SK-N-SH treated with all-trans-retinoic acid at 6 μM for 48 hours (cell line): ENCODE data around the gene SCGB3A1.

Source experiments
- ATAC-seq: fragments of 200-7000 bp; cut with Tn5 transposase; 3 replicates; pipeline ENCODE4 v1.9.1; 2020; ENCODE audit warnings: mild to moderate bottlenecking, moderate library complexity
- ARNTL ChIP-seq: fragments of 450-650 bp; formaldehyde crosslinking; IDR thresholded peaks from 2 replicates; pipeline ENCODE4 v1.5.0; 2020; ENCODE audit warnings: low read depth, mild to moderate bottlenecking, moderate library complexity, borderline replicate concordance
- BACH2 ChIP-seq: fragments of 250-450 bp; sonication (Bioruptor Pico); IDR thresholded peaks from 2 replicates; pipeline ENCODE4 v1.9.0; 2021; ENCODE audit warnings: mild to moderate bottlenecking, borderline replicate concordance
- CSRNP3 ChIP-seq: fragments of 250-450 bp; sonication (Bioruptor Pico); IDR thresholded peaks from 2 replicates; pipeline ENCODE4 v1.5.1; 2021; ENCODE audit warnings: mild to moderate bottlenecking, moderate library complexity
- ESRRG ChIP-seq: fragments of 250-450 bp; sonication (Bioruptor Pico); IDR thresholded peaks from 2 replicates; pipeline ENCODE4 v1.6.1; 2021; ENCODE audit warnings: mild to moderate bottlenecking
- ISL1 ChIP-seq: fragments of 250-450 bp; sonication (Bioruptor Pico); IDR thresholded peaks from 2 replicates; pipeline ENCODE4 v2.1.2; 2022; ENCODE audit warnings: mild to moderate bottlenecking, moderate library complexity
- OSR1 ChIP-seq: fragments of 250-450 bp; sonication (Bioruptor Pico); IDR thresholded peaks from 2 replicates; pipeline ENCODE4 v1.8.0; 2022; ENCODE audit warnings: moderate library complexity, mild to moderate bottlenecking, inconsistent platforms
- PPARA ChIP-seq: fragments of 250-450 bp; sonication (Bioruptor Pico); IDR thresholded peaks from 2 replicates; pipeline ENCODE4 v1.5.0; 2020; ENCODE audit warnings: mild to moderate bottlenecking, borderline replicate concordance
- RARB ChIP-seq: fragments of 250-450 bp; sonication (Bioruptor Pico); IDR thresholded peaks from 2 replicates; pipeline ENCODE4 v1.8.0; 2021; ENCODE audit warnings: mild to moderate bottlenecking, moderate library complexity
- TCF4 ChIP-seq: fragments of 250-450 bp; sonication (Bioruptor Pico); IDR thresholded peaks from 2 replicates; pipeline ENCODE4 v1.8.0; 2021; ENCODE audit warnings: mild to moderate bottlenecking, moderate library complexity, borderline replicate concordance
- TOX ChIP-seq: fragments of 250-450 bp; sonication (Bioruptor Pico); IDR thresholded peaks from 2 replicates; pipeline ENCODE4 v1.8.0; 2021; ENCODE audit warnings: mild to moderate bottlenecking, moderate library complexity, borderline replicate concordance
- ZFP3 ChIP-seq: fragments of 250-450 bp; sonication (Bioruptor Pico); IDR thresholded peaks from 2 replicates; pipeline ENCODE4 v1.5.0; 2020; ENCODE audit warnings: mild to moderate bottlenecking, moderate library complexity
- ZFP30 ChIP-seq: fragments of 450-650 bp; formaldehyde crosslinking; IDR thresholded peaks from 2 replicates; pipeline ENCODE4 v1.5.0; 2022; ENCODE audit warnings: mild to moderate bottlenecking, moderate library complexity
- ZNF70 ChIP-seq: fragments of 450-650 bp; formaldehyde crosslinking; IDR thresholded peaks from 2 replicates; pipeline ENCODE4 v1.5.0; 2020; ENCODE audit warnings: mild to moderate bottlenecking, moderate library complexity
- ZNF8 ChIP-seq: fragments of 450-650 bp; formaldehyde crosslinking; IDR thresholded peaks from 2 replicates; pipeline ENCODE4 v1.5.0; 2020; ENCODE audit warnings: mild to moderate bottlenecking, moderate library complexity
- TF ChIP-seq, protein P1 (sequence below): fragments of 250-450 bp; sonication (Bioruptor Pico); IDR thresholded peaks from 2 replicates; pipeline ENCODE4 v1.8.0; 2021; ENCODE audit warnings: low read depth, mild to moderate bottlenecking, moderate library complexity, borderline replicate concordance
- TF ChIP-seq, protein P2 (sequence below): fragments of 250-450 bp; sonication (Bioruptor Pico); IDR thresholded peaks from 2 replicates; pipeline ENCODE4 v1.5.1; 2020; ENCODE audit warnings: low read depth, mild to moderate bottlenecking, moderate library complexity
- TF ChIP-seq, protein P3 (sequence below): fragments of 250-450 bp; sonication (Bioruptor Pico); IDR thresholded peaks from 2 replicates; pipeline ENCODE4 v1.8.0; 2020; ENCODE audit warnings: mild to moderate bottlenecking, moderate library complexity, borderline replicate concordance

The SCGB3A1 gene

DNA sequence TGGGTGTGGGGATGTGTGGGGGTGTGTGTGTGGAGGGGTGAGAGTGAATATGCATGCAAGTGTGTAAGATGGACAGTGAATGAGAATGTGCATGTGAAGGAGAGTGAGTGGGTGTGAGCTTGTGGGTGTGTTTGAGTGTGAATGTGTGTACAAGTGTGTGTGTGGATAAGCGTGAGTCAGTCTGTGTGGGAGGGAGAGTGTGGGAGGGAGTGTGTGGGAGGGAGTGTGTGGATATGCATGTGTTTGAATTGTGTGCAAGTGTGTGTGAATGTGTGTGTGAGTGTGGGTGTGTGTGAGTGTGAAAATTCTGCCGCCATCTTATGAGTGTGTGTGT, 3.7 kb upstream of the SCGB3A1 start:
- TF ChIP-seq PPARA (CRISPR knock-in tag) (no peak), TOX (CRISPR knock-in tag) (no peak), ISL1 (CRISPR knock-in tag) (no peak), BACH2 (CRISPR knock-in tag) (no peak), OSR1 (CRISPR knock-in tag) (no peak), TCF4 (CRISPR knock-in tag) (no peak), ZFP30 (CRISPR knock-in tag) (no peak), ZNF70 (no peak), ZNF8 (no peak), CSRNP3 (CRISPR knock-in tag) (no peak)
- TF ChIP-seq, protein P1, sequence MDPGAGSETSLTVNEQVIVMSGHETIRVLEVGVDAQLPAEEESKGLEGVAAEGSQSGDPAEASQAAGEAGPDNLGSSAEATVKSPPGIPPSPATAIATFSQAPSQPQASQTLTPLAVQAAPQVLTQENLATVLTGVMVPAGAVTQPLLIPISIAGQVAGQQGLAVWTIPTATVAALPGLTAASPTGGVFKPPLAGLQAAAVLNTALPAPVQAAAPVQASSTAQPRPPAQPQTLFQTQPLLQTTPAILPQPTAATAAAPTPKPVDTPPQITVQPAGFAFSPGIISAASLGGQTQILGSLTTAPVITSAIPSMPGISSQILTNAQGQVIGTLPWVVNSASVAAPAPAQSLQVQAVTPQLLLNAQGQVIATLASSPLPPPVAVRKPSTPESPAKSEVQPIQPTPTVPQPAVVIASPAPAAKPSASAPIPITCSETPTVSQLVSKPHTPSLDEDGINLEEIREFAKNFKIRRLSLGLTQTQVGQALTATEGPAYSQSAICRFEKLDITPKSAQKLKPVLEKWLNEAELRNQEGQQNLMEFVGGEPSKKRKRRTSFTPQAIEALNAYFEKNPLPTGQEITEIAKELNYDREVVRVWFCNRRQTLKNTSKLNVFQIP = no peak
- TF ChIP-seq, all 23 proteins: peak for 0
- no peak for ATAC-seq

DNA sequence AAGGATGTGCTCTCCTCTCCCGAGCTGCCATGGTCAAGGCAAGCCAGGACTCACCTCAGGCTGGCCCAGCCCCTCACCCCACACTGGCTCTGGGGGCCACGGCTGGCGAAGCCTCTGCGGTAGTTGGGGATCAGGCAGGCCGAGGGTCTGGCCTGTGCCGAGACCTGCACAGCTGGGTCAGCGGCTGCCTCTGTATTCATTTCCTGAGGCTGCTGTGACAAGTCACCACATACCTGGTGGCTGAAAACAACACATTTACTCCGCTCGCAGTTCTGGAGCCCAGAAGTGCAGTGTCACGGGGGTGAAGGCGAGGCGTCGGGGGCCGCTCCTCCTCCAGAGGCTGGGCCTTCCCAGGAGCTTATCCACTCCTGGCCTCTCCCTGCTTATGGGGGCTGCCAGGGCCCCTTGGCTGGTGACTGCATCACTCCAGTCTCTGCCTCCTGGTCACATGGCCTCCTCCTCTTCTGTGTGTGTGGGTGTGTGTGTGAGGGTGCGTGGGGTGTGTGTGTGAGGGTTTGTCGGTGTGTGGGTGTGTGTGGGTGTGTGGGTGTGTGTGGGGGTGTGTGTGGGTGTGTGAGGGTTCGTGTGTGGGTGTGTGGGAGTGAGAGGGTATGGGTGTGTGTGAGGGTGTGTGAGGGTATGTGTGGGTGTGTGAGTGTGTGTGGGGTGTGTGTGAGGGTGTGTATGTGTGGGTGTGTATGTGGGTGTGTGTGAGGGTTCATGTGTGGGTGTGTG, 3.2 kb upstream of the SCGB3A1 start:
- ATAC-seq = no peak
- no peak for TF ChIP-seq ZFP3 (CRISPR knock-in tag)
- TF ChIP-seq, protein P2, sequence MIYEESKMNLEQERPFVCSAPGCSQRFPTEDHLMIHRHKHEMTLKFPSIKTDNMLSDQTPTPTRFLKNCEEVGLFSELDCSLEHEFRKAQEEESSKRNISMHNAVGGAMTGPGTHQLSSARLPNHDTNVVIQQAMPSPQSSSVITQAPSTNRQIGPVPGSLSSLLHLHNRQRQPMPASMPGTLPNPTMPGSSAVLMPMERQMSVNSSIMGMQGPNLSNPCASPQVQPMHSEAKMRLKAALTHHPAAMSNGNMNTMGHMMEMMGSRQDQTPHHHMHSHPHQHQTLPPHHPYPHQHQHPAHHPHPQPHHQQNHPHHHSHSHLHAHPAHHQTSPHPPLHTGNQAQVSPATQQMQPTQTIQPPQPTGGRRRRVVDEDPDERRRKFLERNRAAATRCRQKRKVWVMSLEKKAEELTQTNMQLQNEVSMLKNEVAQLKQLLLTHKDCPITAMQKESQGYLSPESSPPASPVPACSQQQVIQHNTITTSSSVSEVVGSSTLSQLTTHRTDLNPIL (CRISPR knock-in tag) = no peak
- TF ChIP-seq, protein P3, sequence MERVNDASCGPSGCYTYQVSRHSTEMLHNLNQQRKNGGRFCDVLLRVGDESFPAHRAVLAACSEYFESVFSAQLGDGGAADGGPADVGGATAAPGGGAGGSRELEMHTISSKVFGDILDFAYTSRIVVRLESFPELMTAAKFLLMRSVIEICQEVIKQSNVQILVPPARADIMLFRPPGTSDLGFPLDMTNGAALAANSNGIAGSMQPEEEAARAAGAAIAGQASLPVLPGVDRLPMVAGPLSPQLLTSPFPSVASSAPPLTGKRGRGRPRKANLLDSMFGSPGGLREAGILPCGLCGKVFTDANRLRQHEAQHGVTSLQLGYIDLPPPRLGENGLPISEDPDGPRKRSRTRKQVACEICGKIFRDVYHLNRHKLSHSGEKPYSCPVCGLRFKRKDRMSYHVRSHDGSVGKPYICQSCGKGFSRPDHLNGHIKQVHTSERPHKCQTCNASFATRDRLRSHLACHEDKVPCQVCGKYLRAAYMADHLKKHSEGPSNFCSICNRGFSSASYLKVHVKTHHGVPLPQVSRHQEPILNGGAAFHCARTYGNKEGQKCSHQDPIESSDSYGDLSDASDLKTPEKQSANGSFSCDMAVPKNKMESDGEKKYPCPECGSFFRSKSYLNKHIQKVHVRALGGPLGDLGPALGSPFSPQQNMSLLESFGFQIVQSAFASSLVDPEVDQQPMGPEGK (CRISPR knock-in tag) = no peak
- no peak for TF ChIP-seq TCF4 (CRISPR knock-in tag)
- TF ChIP-seq ARNTL (CRISPR knock-in tag) = no peak
- TF ChIP-seq PPARA (CRISPR knock-in tag) = no peak
- TF ChIP-seq TOX (CRISPR knock-in tag) = no peak
- no peak for TF ChIP-seq RARB (CRISPR knock-in tag)
- TF ChIP-seq BACH2 (CRISPR knock-in tag) = no peak
- TF ChIP-seq ZNF8 = no peak

DNA sequence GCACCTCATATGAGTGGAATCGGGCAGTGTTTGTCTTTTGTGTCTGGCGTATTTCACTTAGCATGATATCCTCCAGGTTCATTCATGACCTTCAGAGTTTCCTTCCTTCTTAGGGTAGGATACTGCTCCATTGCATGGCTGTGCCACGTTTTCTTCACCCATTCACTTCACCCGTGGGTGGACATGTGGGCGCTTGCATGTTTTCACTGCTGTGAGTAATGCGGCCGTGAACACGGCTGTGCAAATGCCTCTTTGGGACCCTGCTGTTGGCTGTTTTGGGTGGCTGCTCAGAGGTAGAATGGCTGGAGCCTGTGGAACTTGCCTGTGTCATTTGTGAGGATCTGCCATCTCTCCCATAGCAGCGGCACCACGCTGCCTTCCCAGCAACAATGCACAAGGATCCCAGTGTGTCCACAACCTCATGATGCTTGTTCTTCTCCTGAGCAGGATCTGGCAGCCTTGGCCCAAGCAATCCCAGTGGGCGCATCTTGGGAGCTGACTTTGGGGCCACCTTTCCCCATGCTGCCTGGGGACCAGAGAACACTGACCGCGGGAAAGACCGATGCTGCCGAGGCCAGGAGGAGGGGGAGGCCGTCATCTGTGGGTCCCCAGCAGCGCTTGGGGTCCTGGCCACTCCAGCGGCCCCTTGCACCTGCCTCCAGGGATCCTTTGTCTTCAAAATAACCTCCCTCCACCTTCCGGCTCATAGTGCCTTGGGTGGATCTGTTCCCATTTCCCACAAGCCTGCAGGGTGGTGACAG, 2.3 kb upstream of the SCGB3A1 start:
- TF ChIP-seq BACH2 (CRISPR knock-in tag) (no peak), ZNF70 (no peak), ESRRG (CRISPR knock-in tag) (no peak), CSRNP3 (CRISPR knock-in tag) (no peak)

DNA sequence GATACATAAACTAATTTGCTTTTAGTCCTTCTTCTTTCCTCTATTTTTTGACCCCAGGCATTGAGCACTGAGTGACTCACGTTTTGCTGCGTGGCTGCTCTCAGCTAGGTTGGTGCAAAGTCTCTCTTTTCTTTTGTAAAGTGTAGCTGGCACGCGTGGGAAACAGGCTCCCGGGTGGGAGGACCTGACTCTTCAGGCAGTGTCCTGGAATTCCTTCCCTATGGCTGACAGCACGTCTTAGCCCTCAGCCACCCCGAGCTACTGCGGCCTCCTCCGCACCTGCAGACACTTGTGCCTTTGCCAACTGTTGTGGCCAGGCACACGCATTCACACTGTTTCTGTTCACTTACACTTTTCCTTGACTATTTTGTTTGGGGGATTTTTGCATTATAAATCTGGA, 877 bp upstream of the SCGB3A1 start:
- no peak for ATAC-seq
- TF ChIP-seq, protein P1 = no peak
- TF ChIP-seq PPARA (CRISPR knock-in tag) (no peak), RARB (CRISPR knock-in tag) (no peak), CSRNP3 (CRISPR knock-in tag) (no peak), OSR1 (CRISPR knock-in tag) (no peak), ISL1 (CRISPR knock-in tag) (no peak), TCF4 (CRISPR knock-in tag) (no peak)
- TF ChIP-seq, protein P3 (CRISPR knock-in tag) = no peak
- TF ChIP-seq, protein P2 (CRISPR knock-in tag) = no peak

More for the DNA sequence above, 2.3 kb upstream of the SCGB3A1 start:
- no peak for ATAC-seq
